ENCODE data around the gene LILRB2. TPM values are rescaled to one million over a fixed set of nuclear protein-coding genes. Genes with fewer than 3 reads are reported as not detected.
"Not testable (repeated sequence)": the region's sequence is repeated elsewhere in the genome, so short reads cannot be mapped to it uniquely, and the experiment has no call there.

The LILRB2 gene
- total and polyA plus RNA-seq, 2 experiments from 2014 or later: not detected

GRCh38 chr19:54329476-54330165 is 48.7 kb upstream of the LILRB2 start:
- Histone ChIP-seq H3K4me2 (no peak overlapping the region), H3K4me1 (ENCODE audit: insufficient read depth) (peaks cover 4% of the 10 kb centered on the region), H3K79me2 (replicated peaks; ENCODE audit: insufficient read depth) (no peaks in the 10 kb centered on the region), H3K9me2 (ENCODE audit: insufficient read depth) (no peaks in the 10 kb centered on the region), H3K36me3 (ENCODE audit: insufficient read depth) (no peaks in the 10 kb centered on the region), H3K27me3 (ENCODE audit: insufficient read depth) (0 out of 2 replicates have a peak, but pooled peaks cover 4% of the 10 kb centered on the region), H2AFZ (no peak overlapping the region), H4K20me1 (replicated peaks; ENCODE audit: insufficient read depth) (no peaks in the 10 kb centered on the region), H3K4me3 (no peak overlapping the region), H3F3A (replicated peaks; ENCODE audit: low read depth) (no peaks in the 10 kb centered on the region), H3K27ac (ENCODE audit: low read depth) (no peak overlapping the region)
- TF ChIP-seq STAT1 (IDR thresholded peaks at IDR 0.05; ENCODE audit: unreplicated experiment) (no peak), EZH2phosphoT487 (IDR thresholded peaks at IDR 0.05; ENCODE audit: unreplicated experiment) (no peak), CTCF (conservative IDR thresholded peaks at IDR 0.05; ENCODE audit: low read depth in 2 of 2) (no peak), EZH2 (IDR thresholded peaks at IDR 0.05; ENCODE audit: low read depth, unreplicated experiment) (no peak)
- no peaks in the 10 kb centered on the region for H3K9me3 Mint-ChIP-seq
- DNase-seq (ENCODE audit: low spot score) (no peak), ATAC-seq (no peak)
- no peak overlapping the region for H3K4me3 Mint-ChIP-seq
- H3K27ac Mint-ChIP-seq: no peak overlapping the region
- no peaks in the 10 kb centered on the region; the same call in 2 of the 3 replicates for H3K36me3 Mint-ChIP-seq (ENCODE audit: low read depth)
- H3K27me3 Mint-ChIP-seq (ENCODE audit: insufficient read depth, low read depth, poor library complexity): peaks cover 8% of the 10 kb centered on the region
- H3K4me1 Mint-ChIP-seq: peaks cover 10% of the 10 kb centered on the region

GRCh38 chr19:54328781-54329180 is 47.9 kb upstream of the LILRB2 start:
- not testable (repeated sequence) for H3K79me2 ChIP-seq (replicated peaks; ENCODE audit: insufficient read depth); H3K9me3 Mint-ChIP-seq; ATAC-seq; H3K4me2 ChIP-seq; H3K36me3 ChIP-seq (ENCODE audit: insufficient read depth); H3K27ac ChIP-seq (ENCODE audit: low read depth); H3K4me1 ChIP-seq (ENCODE audit: insufficient read depth); H3K27ac Mint-ChIP-seq; H3F3A ChIP-seq (replicated peaks; ENCODE audit: low read depth); H2AFZ ChIP-seq; H3K4me3 ChIP-seq; H3K9me2 ChIP-seq (ENCODE audit: insufficient read depth); DNase-seq (ENCODE audit: low spot score); H3K4me3 Mint-ChIP-seq; H4K20me1 ChIP-seq (replicated peaks; ENCODE audit: insufficient read depth); H3K36me3 Mint-ChIP-seq (ENCODE audit: low read depth); H3K27me3 Mint-ChIP-seq (ENCODE audit: insufficient read depth, low read depth, poor library complexity); H3K27me3 ChIP-seq (ENCODE audit: insufficient read depth)
- H3K4me1 Mint-ChIP-seq: peaks cover 18% of the 10 kb centered on the region

GRCh38 chr19:54325631-54326030 is 44.7 kb upstream of the LILRB2 start:
- H3K27me3 ChIP-seq (ENCODE audit: insufficient read depth): 0 out of 2 replicates have a peak, but pooled peaks cover 6% of the 10 kb centered on the region
- Mint-ChIP-seq H3K9me3 (peaks cover 22% of the 10 kb centered on the region), H3K27ac (no peak overlapping the region), H3K4me3 (peak overlapping the region; percentile 9; the same call in 1 of the 3 replicates), H3K27me3 (ENCODE audit: insufficient read depth, low read depth, poor library complexity) (peaks cover 15% of the 10 kb centered on the region), H3K36me3 (ENCODE audit: low read depth) (peaks cover 14% of the 10 kb centered on the region), H3K4me1 (peaks cover 20% of the 10 kb centered on the region)
- no peaks in the 10 kb centered on the region for H3K9me2 ChIP-seq (ENCODE audit: insufficient read depth)
- no peaks in the 10 kb centered on the region for H4K20me1 ChIP-seq (replicated peaks; ENCODE audit: insufficient read depth)
- no peaks in the 10 kb centered on the region; the same call in none of the 2 replicates for H3K36me3 ChIP-seq (ENCODE audit: insufficient read depth)
- ATAC-seq: peak; percentile 41
- H3K4me3 ChIP-seq: no peak overlapping the region
- peaks cover 16% of the 10 kb centered on the region for H3K4me1 ChIP-seq (ENCODE audit: insufficient read depth)
- DNase-seq (ENCODE audit: low spot score): peak; percentile 29
- no peaks in the 10 kb centered on the region for H3K79me2 ChIP-seq (replicated peaks; ENCODE audit: insufficient read depth)
- H3K27ac ChIP-seq (ENCODE audit: low read depth): no peak overlapping the region
- peak overlapping the region; percentile 38; the same call in 1 of the 2 replicates for H2AFZ ChIP-seq
- no peak overlapping the region for H3K4me2 ChIP-seq
- no peaks in the 10 kb centered on the region for H3F3A ChIP-seq (replicated peaks; ENCODE audit: low read depth)
- TF ChIP-seq, protein P1, sequence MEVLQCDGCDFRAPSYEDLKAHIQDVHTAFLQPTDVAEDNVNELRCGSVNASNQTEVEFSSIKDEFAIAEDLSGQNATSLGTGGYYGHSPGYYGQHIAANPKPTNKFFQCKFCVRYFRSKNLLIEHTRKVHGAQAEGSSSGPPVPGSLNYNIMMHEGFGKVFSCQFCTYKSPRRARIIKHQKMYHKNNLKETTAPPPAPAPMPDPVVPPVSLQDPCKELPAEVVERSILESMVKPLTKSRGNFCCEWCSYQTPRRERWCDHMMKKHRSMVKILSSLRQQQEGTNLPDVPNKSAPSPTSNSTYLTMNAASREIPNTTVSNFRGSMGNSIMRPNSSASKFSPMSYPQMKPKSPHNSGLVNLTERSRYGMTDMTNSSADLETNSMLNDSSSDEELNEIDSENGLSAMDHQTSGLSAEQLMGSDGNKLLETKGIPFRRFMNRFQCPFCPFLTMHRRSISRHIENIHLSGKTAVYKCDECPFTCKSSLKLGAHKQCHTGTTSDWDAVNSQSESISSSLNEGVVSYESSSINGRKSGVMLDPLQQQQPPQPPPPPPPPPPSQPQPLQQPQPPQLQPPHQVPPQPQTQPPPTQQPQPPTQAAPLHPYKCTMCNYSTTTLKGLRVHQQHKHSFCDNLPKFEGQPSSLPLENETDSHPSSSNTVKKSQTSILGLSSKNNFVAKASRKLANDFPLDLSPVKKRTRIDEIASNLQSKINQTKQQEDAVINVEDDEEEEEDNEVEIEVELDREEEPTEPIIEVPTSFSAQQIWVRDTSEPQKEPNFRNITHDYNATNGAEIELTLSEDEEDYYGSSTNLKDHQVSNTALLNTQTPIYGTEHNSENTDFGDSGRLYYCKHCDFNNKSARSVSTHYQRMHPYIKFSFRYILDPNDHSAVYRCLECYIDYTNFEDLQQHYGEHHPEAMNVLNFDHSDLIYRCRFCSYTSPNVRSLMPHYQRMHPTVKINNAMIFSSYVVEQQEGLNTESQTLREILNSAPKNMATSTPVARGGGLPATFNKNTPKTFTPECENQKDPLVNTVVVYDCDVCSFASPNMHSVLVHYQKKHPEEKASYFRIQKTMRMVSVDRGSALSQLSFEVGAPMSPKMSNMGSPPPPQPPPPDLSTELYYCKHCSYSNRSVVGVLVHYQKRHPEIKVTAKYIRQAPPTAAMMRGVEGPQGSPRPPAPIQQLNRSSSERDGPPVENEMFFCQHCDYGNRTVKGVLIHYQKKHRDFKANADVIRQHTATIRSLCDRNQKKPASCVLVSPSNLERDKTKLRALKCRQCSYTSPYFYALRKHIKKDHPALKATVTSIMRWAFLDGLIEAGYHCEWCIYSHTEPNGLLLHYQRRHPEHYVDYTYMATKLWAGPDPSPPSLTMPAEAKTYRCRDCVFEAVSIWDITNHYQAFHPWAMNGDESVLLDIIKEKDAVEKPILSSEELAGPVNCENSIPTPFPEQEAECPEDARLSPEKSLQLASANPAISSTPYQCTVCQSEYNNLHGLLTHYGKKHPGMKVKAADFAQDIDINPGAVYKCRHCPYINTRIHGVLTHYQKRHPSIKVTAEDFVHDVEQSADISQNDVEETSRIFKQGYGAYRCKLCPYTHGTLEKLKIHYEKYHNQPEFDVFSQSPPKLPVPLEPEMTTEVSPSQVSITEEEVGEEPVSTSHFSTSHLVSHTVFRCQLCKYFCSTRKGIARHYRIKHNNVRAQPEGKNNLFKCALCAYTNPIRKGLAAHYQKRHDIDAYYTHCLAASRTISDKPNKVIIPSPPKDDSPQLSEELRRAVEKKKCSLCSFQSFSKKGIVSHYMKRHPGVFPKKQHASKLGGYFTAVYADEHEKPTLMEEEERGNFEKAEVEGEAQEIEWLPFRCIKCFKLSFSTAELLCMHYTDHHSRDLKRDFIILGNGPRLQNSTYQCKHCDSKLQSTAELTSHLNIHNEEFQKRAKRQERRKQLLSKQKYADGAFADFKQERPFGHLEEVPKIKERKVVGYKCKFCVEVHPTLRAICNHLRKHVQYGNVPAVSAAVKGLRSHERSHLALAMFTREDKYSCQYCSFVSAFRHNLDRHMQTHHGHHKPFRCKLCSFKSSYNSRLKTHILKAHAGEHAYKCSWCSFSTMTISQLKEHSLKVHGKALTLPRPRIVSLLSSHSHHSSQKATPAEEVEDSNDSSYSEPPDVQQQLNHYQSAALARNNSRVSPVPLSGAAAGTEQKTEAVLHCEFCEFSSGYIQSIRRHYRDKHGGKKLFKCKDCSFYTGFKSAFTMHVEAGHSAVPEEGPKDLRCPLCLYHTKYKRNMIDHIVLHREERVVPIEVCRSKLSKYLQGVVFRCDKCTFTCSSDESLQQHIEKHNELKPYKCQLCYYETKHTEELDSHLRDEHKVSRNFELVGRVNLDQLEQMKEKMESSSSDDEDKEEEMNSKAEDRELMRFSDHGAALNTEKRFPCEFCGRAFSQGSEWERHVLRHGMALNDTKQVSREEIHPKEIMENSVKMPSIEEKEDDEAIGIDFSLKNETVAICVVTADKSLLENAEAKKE (CRISPR knock-in tag; IDR thresholded peaks at IDR 0.05): no peak
- no peak for TF ChIP-seq JUNB (IDR thresholded peaks at IDR 0.05; ENCODE audit: unreplicated experiment)
- TF ChIP-seq EZH2phosphoT487 (IDR thresholded peaks at IDR 0.05; ENCODE audit: unreplicated experiment): no peak
- no peak for TF ChIP-seq POLR2AphosphoS5 (IDR thresholded peaks at IDR 0.05; ENCODE audit: low read depth)
- TF ChIP-seq ZNF331 (CRISPR knock-in tag; IDR thresholded peaks at IDR 0.05; ENCODE audit: low read depth): no peak
- no peak for TF ChIP-seq ZNF114 (CRISPR knock-in tag; IDR thresholded peaks at IDR 0.05)

All from GM23338 (cell line).